K562 (cell line): Measurements from ENCODE around the gene ATF4. TPM values are rescaled to one million over a fixed set of nuclear protein-coding genes. Genes with fewer than 3 reads are reported as not detected.

Experiments used
- ATAC-seq: fragments of 200-7000 bp; cut with Tn5 transposase; 3 replicates; pipeline ENCODE4 v1.9.1; 2020; ENCODE audit warnings: moderate library complexity
- BruUV-seq: library from RNA; stranded (reverse); fragments of 400-500 nt; replicated peaks from 2 replicates; lab custom pipeline; 2021; lab: Mats Ljungman, UMichigan
- CTCF ChIA-PET: fragments of 300-600 bp; formaldehyde crosslinking; extraction: SDS; loops from one replicate; lab custom pipeline; 2021; ENCODE audit warnings: low intra/inter-chr PET ratio; lab: Yijun Ruan, JAX
- POLR2A ChIA-PET: fragments of 300-600, 350-650 bp; sonication (Branson Sonifier 250); formaldehyde crosslinking; extraction: SDS; loops from one replicate; lab custom pipeline; 2021; ENCODE audit warnings: antibody characterized with exemption, inconsistent platforms; lab: Yijun Ruan, JAX
- DNase-seq, 4 experiments: peaks; one replicate each; pipeline versions ENCODE4 v3.0.0 to v3.0.0-alpha.2; 2011 to 2018; ENCODE audit warnings: low spot score in 3 of 4, mixed read lengths in 3 of 4; ENCODE audit errors: extremely low read depth in 1 of 4
- FAIRE-seq: peaks from 2 replicates; lab custom pipeline; 2011; peaks lifted over from hg19 to GRCh38; lab: Jason Lieb, UNC
- H2AFZ ChIP-seq: 2 replicates; pipeline ENCODE4 v1.6.0; 2011; ENCODE audit warnings: low read depth, low read length, control low read depth, inconsistent platforms
- H3K27ac ChIP-seq: fragments of 200-600 bp; 3 replicates; pipeline ENCODE4 v1.8.0; 2011; ENCODE audit warnings: low read depth, mild to moderate bottlenecking, control low read depth, inconsistent platforms, low read length, moderate library complexity, mixed read lengths; ENCODE audit errors: extremely low read depth
- H3K27me3 ChIP-seq, 2 experiments: fragments of 300-600 bp in 1 of 2; 2 replicates in 1 of 2; 3 replicates in 1 of 2; pipeline versions ENCODE4 v1.6.0 to v1.8.0; 2011; ENCODE audit warnings: inconsistent platforms in 2 of 2, low read length in 2 of 2, mild to moderate bottlenecking in 1 of 2, mixed read lengths in 1 of 2, moderate library complexity in 1 of 2; ENCODE audit not compliant: control insufficient read depth in 2 of 2, insufficient read depth in 2 of 2
- H3K36me3 ChIP-seq: fragments of 300-600 bp; 3 replicates; pipeline ENCODE4 v1.8.0; 2011; ENCODE audit warnings: mild to moderate bottlenecking, low read length, inconsistent platforms; ENCODE audit not compliant: control insufficient read depth, insufficient read depth
- H3K4me1 ChIP-seq, 2 experiments: fragments of 200-600 bp in 1 of 2; replicated peaks in 1 of 2; 2 replicates in 1 of 2; 3 replicates in 1 of 2; pipeline versions ENCODE4 v1.5.1 to v1.8.0; 2011; ENCODE audit warnings: inconsistent platforms in 2 of 2, low read length in 2 of 2, mild to moderate bottlenecking in 1 of 2, mixed read lengths in 1 of 2, moderate library complexity in 1 of 2; ENCODE audit not compliant: control insufficient read depth in 2 of 2, insufficient read depth in 2 of 2
- H3K4me2 ChIP-seq: 2 replicates; pipeline ENCODE4 v1.6.1; 2011; ENCODE audit warnings: low read length, control low read depth, inconsistent platforms, mixed read lengths; ENCODE audit not compliant: insufficient read depth
- H3K4me3 ChIP-seq: fragments of 200-600 bp; sonication (generic), shearing (Covaris generic); 2 replicates; pipeline ENCODE4 v1.5.1; 2016; ENCODE audit warnings: control low read depth, inconsistent platforms
- H3K79me2 ChIP-seq: fragments of 200-600 bp; 3 replicates; pipeline ENCODE4 v1.8.0; 2011; ENCODE audit warnings: low read length, inconsistent platforms; ENCODE audit not compliant: control insufficient read depth, insufficient read depth
- H3K9ac ChIP-seq, 2 experiments: 2 replicates each; pipeline versions ENCODE4 v1.6.0 to v1.6.1; 2011; ENCODE audit warnings: low read depth in 2 of 2, low read length in 2 of 2, control low read depth in 1 of 2, inconsistent platforms in 1 of 2, mild to moderate bottlenecking in 1 of 2, mixed read lengths in 1 of 2; ENCODE audit not compliant: insufficient read depth in 1 of 2
- H3K9me1 ChIP-seq: one replicate; pipeline ENCODE4 v1.6.0; 2011; ENCODE audit warnings: inconsistent platforms, mild to moderate bottlenecking, low read length, moderate library complexity; ENCODE audit not compliant: control insufficient read depth, insufficient read depth
- H3K9me3 ChIP-seq: replicated peaks from 2 replicates; pipeline ENCODE4 v1.5.1; 2011; ENCODE audit warnings: low read depth, low read length, inconsistent platforms; ENCODE audit not compliant: control insufficient read depth, insufficient read depth
- H4K20me1 ChIP-seq: replicated peaks from 2 replicates; pipeline ENCODE4 v1.6.1; 2011; ENCODE audit warnings: low read length, inconsistent platforms, mixed read lengths; ENCODE audit not compliant: control insufficient read depth, insufficient read depth
- EHMT2 ChIP-seq: fragments of 450-650 bp; IDR thresholded peaks from 2 replicates; pipeline ENCODE4 v1.6.1; 2018; ENCODE audit warnings: antibody characterized with exemption
- ESRRB ChIP-seq: fragments of 250-450 bp; sonication (Bioruptor Pico); IDR thresholded peaks from 2 replicates; pipeline ENCODE4 v1.5.0; 2020; ENCODE audit warnings: mild to moderate bottlenecking, moderate library complexity, borderline replicate concordance
- ZBTB33 ChIP-seq: sonication (generic); formaldehyde crosslinking; IDR thresholded peaks from 2 replicates; pipeline ENCODE4 v1.8.1; 2023; ENCODE audit warnings: mild to moderate bottlenecking, missing genetic modification reagents
- ZFP36 ChIP-seq: fragments of 150-350 bp; IDR thresholded peaks from 2 replicates; pipeline ENCODE4 v1.6.1; 2018; ENCODE audit warnings: low read length, low read depth; ENCODE audit not compliant: partially characterized antibody
- ZNF165 ChIP-seq: fragments of 250-450 bp; sonication (Bioruptor Pico); IDR thresholded peaks from 2 replicates; pipeline ENCODE4 v1.4.0; 2020; ENCODE audit warnings: borderline replicate concordance
- WGBS: fragments of 100-300 bp; shearing (Covaris generic); methylation state at CpG from one replicate; pipeline ENCODE4 v1.1.6; 2016; ENCODE audit warnings: low coverage, mixed read lengths; ENCODE audit not compliant: insufficient coverage; ENCODE audit errors: missing lambda C conversion rate; 5-methylcytosine and 5-hydroxymethylcytosine counted together
- in situ Hi-C: fragments of 300-500 bp; cut with MboI; formaldehyde crosslinking; loops from 4 replicates; pipeline ENCODE4 v1.15.0; 2018; ENCODE audit warnings: inconsistent platforms, mixed read lengths
- intact Hi-C: fragments of 100-400 bp; cut with micrococcal nuclease; formaldehyde crosslinking; loops from 2 replicates; pipeline ENCODE4 v1.14.2; 2022
- polyA plus RNA-seq, 8 experiments: library from polyadenylated mRNA; depleted of rRNA in 4 of 8; stranded (reverse) in 5 of 8; unstranded in 3 of 8; fragments of >200 nt; fragmentation: Nextera tagmentation in 2 of 8; fragmentation: Illumina TruSeq in 1 of 8; extraction: Ambion mirVana in 2 of 8; extraction: Trizol in 1 of 8; gene quantifications; 2 replicates each; pipeline versions ENCODE4 v1.2.1 to v1.2.3, GENCODE V29; 2011 to 2014; ENCODE audit warnings: inconsistent platforms in 1 of 8, missing spikeins in 1 of 8
- total RNA-seq, 7 experiments: library from RNA; depleted of rRNA in 6 of 7; stranded (reverse); fragments of >200 nt in 6 of 7; fragmentation: Illumina TruSeq in 2 of 7; extraction: Trizol in 2 of 7; gene quantifications; 2 replicates each; pipeline versions ENCODE4 v1.2.1 to v1.2.3, GENCODE V29; 2011 to 2021; ENCODE audit warnings: low replicate concordance in 1 of 7

Gene ATF4
- total and polyA plus RNA-seq, 9 of the 15 experiments (the other 6 are each of a cell fraction or from before 2014, with no cell fraction given): 93.1 to 723 (median 355) TPM

- Histone ChIP-seq H3K36me3 (no peaks in the 10 kb centered on the region), H2AFZ (no peak overlapping the region), H3K4me1 (peaks cover 0 to 21% of the 10 kb centered on the region in 2 experiments; a peak in 3 of 5 replicates), H3K9me1 (no peaks in the 10 kb centered on the region), H4K20me1 (no peaks in the 10 kb centered on the region), H3K9ac (no peak overlapping the region), H3K27me3 (no peaks in the 10 kb centered on the region), H3K9me3 (no peaks in the 10 kb centered on the region), H3K27ac (no peak overlapping the region), H3K4me2 (no peak overlapping the region), H3K4me3 (no peak overlapping the region), H3K79me2 (no peaks in the 10 kb centered on the region)
- intact Hi-C loops: no loop called here
- in situ Hi-C loops: no loop called here
- DNase-seq (no peak), ATAC-seq (no peak), FAIRE-seq (no peak)
- BruUV-seq: no TSS peak
- CTCF ChIA-PET: no interaction called here
- POLR2A ChIA-PET: no interaction called here
- 37% methylated on average over 2 of the region's 5 CpGs for WGBS
- no peak for TF ChIP-seq ZNF165 (CRISPR knock-in tag)
- TF ChIP-seq EHMT2: 0 out of 2 replicates have a peak, but pooled peaks have one; percentile 59
Observed at GRCh38 chr22:39565414-39565944, 45.1 kb downstream of the ATF4 start.

- FAIRE-seq: no peak
- CTCF ChIA-PET: no interaction called here
- Histone ChIP-seq H3K9me3 (no peaks in the 10 kb centered on the region), H2AFZ (no peak overlapping the region), H3K27me3 (no peaks in the 10 kb centered on the region), H3K4me2 (no peak overlapping the region), H3K4me3 (no peak overlapping the region), H3K9ac (peak overlapping the region in 1 of 2 experiments; percentile 58; a peak in 2 of 4 replicates)
- intact Hi-C loops: no loop called here
- in situ Hi-C loops: no loop called here
- 57% methylated on average over 10 of the region's 14 CpGs for WGBS
- TF ChIP-seq ESRRB (no peak), ZBTB33 (peak; percentile 57), ZFP36 (peak; percentile 73)
- TF ChIP-seq, all 486 proteins: peak for 2
- POLR2A ChIA-PET: interaction anchor here (0.5 kb wide), 1 partner anchor 400 kb away, joined by 4 read pairs; no protein-coding TSS in a partner anchor
- H3K27ac ChIP-seq: no peak overlapping the region
- no peaks in the 10 kb centered on the region for H4K20me1 ChIP-seq
- BruUV-seq: no TSS peak
- no peaks in the 10 kb centered on the region for H3K36me3 ChIP-seq
- H3K79me2 ChIP-seq: no peaks in the 10 kb centered on the region
- no peaks in the 10 kb centered on the region for H3K9me1 ChIP-seq
- peaks cover 0 to 27% of the 10 kb centered on the region in 2 experiments; a peak in 3 of 5 replicates for H3K4me1 ChIP-seq
- DNase-seq (no peak), ATAC-seq (peak; percentile 54; the same call in 2 of the 3 replicates)
Observed at GRCh38 chr22:39567135-39567946, 47.0 kb downstream of the ATF4 start.
